Measurements from ENCODE around the gene FAM222B. TPM values are rescaled to one million over a fixed set of nuclear protein-coding genes. Genes with fewer than 3 reads are reported as not detected.
"Not testable (repeated sequence)": the region's sequence is repeated elsewhere in the genome, so short reads cannot be mapped to it uniquely, and the experiment has no call there.

Gene FAM222B
- total RNA-seq, 1 experiment from 2014 or later: 4.8 TPM

GRCh38 chr17:28725166-28725659 lies 117.4 kb downstream of the FAM222B start:
- H3K79me2 ChIP-seq (ENCODE audit: low read length): peaks cover 34% of the 10 kb centered on the region
- H3K4me1 ChIP-seq (ENCODE audit: insufficient read depth, low read length): peaks cover 37% of the 10 kb centered on the region
- no peaks in the 10 kb centered on the region for H3K9me2 ChIP-seq (replicated peaks; ENCODE audit: low read length)
- POLR2A ChIA-PET (ENCODE audit: unreplicated experiment): no interaction called here
- CTCF ChIA-PET: interaction anchor here (4.0 kb wide), 1 partner anchor 25 kb away, joined by 55 read pairs; no protein-coding TSS in a partner anchor
- TF ChIP-seq CTCF (conservative IDR thresholded peaks at IDR 0.05; ENCODE audit: low read depth, low read length) (no peak), EZH2phosphoT487 (IDR thresholded peaks at IDR 0.05; ENCODE audit: borderline replicate concordance, low read length) (no peak), EZH2 (IDR thresholded peaks at IDR 0.05; ENCODE audit: low read length, unreplicated experiment) (no peak)
- peak overlapping the region; percentile 96 for H3K4me2 ChIP-seq (ENCODE audit: low read length)
- BruUV-seq (replicated peaks): TSS peak; percentile 30
- no peak; the same call in 1 of the 2 replicates for ATAC-seq
- H3K4me3 ChIP-seq (ENCODE audit: low read length): peak overlapping the region; percentile 60
- intact Hi-C loops (cut with micrococcal nuclease): loop anchor here (10.0 kb wide), 1 partner anchor 180 kb away; the partner anchor contains the start of gene DHRS13
- H3K36me3 ChIP-seq (ENCODE audit: low read depth, low read length): peaks cover 42% of the 10 kb centered on the region
- DNase-seq: peak; percentile 30
- no peaks in the 10 kb centered on the region for H3K27me3 ChIP-seq (ENCODE audit: low read length)
- H3F3A ChIP-seq (ENCODE audit: low read length, unreplicated experiment): peaks cover 12% of the 10 kb centered on the region
- H3K9me3 ChIP-seq (ENCODE audit: low read length): no peaks in the 10 kb centered on the region
- H2AFZ ChIP-seq (ENCODE audit: low read length): no peak overlapping the region
- H4K20me1 ChIP-seq (ENCODE audit: low read length): peaks cover 32% of the 10 kb centered on the region
- H3K9ac ChIP-seq (ENCODE audit: low read length): peak overlapping the region; percentile 94
- H3K27ac ChIP-seq (ENCODE audit: low read length): peak overlapping the region; percentile 74

- Histone ChIP-seq H2AFZ (ENCODE audit: low read length) (no peak overlapping the region), H3K27me3 (ENCODE audit: low read length) (no peaks in the 10 kb centered on the region), H3K4me2 (ENCODE audit: low read length) (peak overlapping the region; percentile 96), H3K4me1 (ENCODE audit: insufficient read depth, low read length) (peaks cover 35% of the 10 kb centered on the region), H3K9ac (ENCODE audit: low read length) (no peak overlapping the region), H3K9me2 (replicated peaks; ENCODE audit: low read length) (no peaks in the 10 kb centered on the region), H3K27ac (ENCODE audit: low read length) (no peak overlapping the region; the same call in 1 of the 2 replicates), H3K4me3 (ENCODE audit: low read length) (peak overlapping the region; percentile 60), H3K79me2 (ENCODE audit: low read length) (peaks cover 38% of the 10 kb centered on the region), H3K36me3 (ENCODE audit: low read depth, low read length) (peaks cover 43% of the 10 kb centered on the region), H3F3A (ENCODE audit: low read length, unreplicated experiment) (peaks cover 12% of the 10 kb centered on the region), H3K9me3 (ENCODE audit: low read length) (no peaks in the 10 kb centered on the region), H4K20me1 (ENCODE audit: low read length) (peaks cover 32% of the 10 kb centered on the region)
- ATAC-seq (no peak), DNase-seq (no peak)
- intact Hi-C loops (cut with micrococcal nuclease): loop anchor here (10.0 kb wide), 1 partner anchor 180 kb away; the partner anchor contains the start of gene DHRS13
- TF ChIP-seq CTCF (conservative IDR thresholded peaks at IDR 0.05; ENCODE audit: low read depth, low read length) (no peak), EZH2phosphoT487 (IDR thresholded peaks at IDR 0.05; ENCODE audit: borderline replicate concordance, low read length) (no peak), EZH2 (IDR thresholded peaks at IDR 0.05; ENCODE audit: low read length, unreplicated experiment) (no peak)
- POLR2A ChIA-PET (ENCODE audit: unreplicated experiment): no interaction called here
- CTCF ChIA-PET: no interaction called here
- BruUV-seq (replicated peaks): no TSS peak
These were observed 118.0 kb downstream of the FAM222B start for GRCh38 chr17:28724500-28725165.

DNA sequence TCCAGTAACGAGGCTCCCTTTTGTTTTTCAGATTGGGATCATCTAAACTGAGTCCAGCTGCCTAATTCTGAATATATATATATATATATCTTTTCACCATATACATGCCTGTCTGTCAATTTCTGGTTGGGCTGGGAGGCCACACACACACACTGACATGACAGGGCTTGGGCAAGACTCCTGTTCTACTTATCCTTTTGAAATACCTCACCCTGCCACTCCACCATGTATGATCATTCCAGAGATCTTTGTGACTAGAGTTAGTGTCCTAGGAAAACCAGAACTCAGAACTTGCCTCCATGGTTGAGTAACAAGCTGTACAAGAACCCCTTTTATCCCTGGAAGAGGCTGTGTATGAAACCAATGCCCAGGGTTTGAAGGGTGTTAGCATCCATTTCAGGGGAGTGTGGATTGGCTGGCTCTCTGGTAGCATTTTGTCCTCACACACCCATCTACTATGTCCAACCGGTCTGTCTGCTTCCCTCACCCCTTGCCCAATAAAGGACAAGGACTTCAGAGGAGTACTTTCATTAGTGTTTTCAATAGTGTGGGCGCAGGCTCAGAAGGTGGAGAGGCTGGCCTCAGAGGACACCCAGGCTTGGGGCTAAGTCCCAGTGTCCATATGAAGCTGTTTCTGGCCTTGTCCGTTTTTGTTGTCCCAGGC lies 118.6 kb downstream of the FAM222B start:
- Histone ChIP-seq H3K79me2 (ENCODE audit: low read length) (peaks cover 38% of the 10 kb centered on the region), H3K4me2 (ENCODE audit: low read length) (peak overlapping the region; percentile 96), H4K20me1 (ENCODE audit: low read length) (peaks cover 32% of the 10 kb centered on the region), H3F3A (ENCODE audit: low read length, unreplicated experiment) (peaks cover 12% of the 10 kb centered on the region), H3K4me3 (ENCODE audit: low read length) (peak overlapping the region; percentile 40; the same call in 1 of the 2 replicates), H3K36me3 (ENCODE audit: low read depth, low read length) (peaks cover 43% of the 10 kb centered on the region), H3K4me1 (ENCODE audit: insufficient read depth, low read length) (peaks cover 33% of the 10 kb centered on the region)
- H3K27me3 ChIP-seq (ENCODE audit: low read length); H3K27ac ChIP-seq (ENCODE audit: low read length); H3K9me2 ChIP-seq (replicated peaks; ENCODE audit: low read length); POLR2A ChIA-PET (ENCODE audit: unreplicated experiment); CTCF ChIA-PET; DNase-seq; ATAC-seq; H2AFZ ChIP-seq (ENCODE audit: low read length); H3K9ac ChIP-seq (ENCODE audit: low read length); BruUV-seq (replicated peaks); H3K9me3 ChIP-seq (ENCODE audit: low read length): not testable (repeated sequence)
- intact Hi-C loops (cut with micrococcal nuclease): loop anchor here (10.0 kb wide), 1 partner anchor 181 kb away; the partner anchor contains the start of gene DHRS13

Data from PC-3 (cell line).